DOHH2 (cell line): ENCODE results near the gene KCNQ1.

Experiments
- H3F3A ChIP-seq: fragments of 200-600 bp; sonication (generic), shearing (Covaris generic); 2 replicates; pipeline ENCODE4 v1.6.0; 2016; ENCODE audit warnings: antibody characterized with exemption, mild to moderate bottlenecking; ENCODE audit not compliant: control insufficient read depth, insufficient read depth
- H3K27ac ChIP-seq: fragments of 200-600 bp; sonication (generic); 2 replicates; pipeline ENCODE4 v1.5.1; 2014; ENCODE audit warnings: low read depth, mild to moderate bottlenecking, low read length, moderate library complexity
- H3K27me3 ChIP-seq: fragments of 200-600 bp; sonication (generic); 2 replicates; pipeline ENCODE4 v1.6.1; 2014; ENCODE audit warnings: mild to moderate bottlenecking, low read length, mixed read lengths; ENCODE audit not compliant: control insufficient read depth
- H3K36me3 ChIP-seq: fragments of 200-600 bp; sonication (generic); 2 replicates; pipeline ENCODE4 v1.6.1; 2014; ENCODE audit warnings: mild to moderate bottlenecking, low read length, moderate library complexity, mixed read lengths; ENCODE audit not compliant: control insufficient read depth
- H3K4me1 ChIP-seq: fragments of 200-600 bp; sonication (generic); 2 replicates; pipeline ENCODE4 v1.6.1; 2014; ENCODE audit warnings: mild to moderate bottlenecking, low read length, mixed read lengths; ENCODE audit not compliant: control insufficient read depth
- H3K4me2 ChIP-seq: fragments of 200-600 bp; sonication (generic); 2 replicates; pipeline ENCODE4 v1.6.0; 2014; ENCODE audit warnings: mild to moderate bottlenecking, low read length, moderate library complexity
- H3K4me3 ChIP-seq: fragments of 200-600 bp; sonication (generic); 2 replicates; pipeline ENCODE4 v1.5.1; 2014; ENCODE audit warnings: mild to moderate bottlenecking, low read length, mixed read lengths
- H3K79me2 ChIP-seq: fragments of 200-600 bp; sonication (generic); 2 replicates; pipeline ENCODE4 v1.6.1; 2014; ENCODE audit warnings: mild to moderate bottlenecking, low read length, mixed read lengths; ENCODE audit not compliant: control insufficient read depth
- H3K9me2 ChIP-seq: fragments of 200-600 bp; sonication (generic); replicated peaks from 2 replicates; pipeline ENCODE4 v1.6.1; 2014; ENCODE audit warnings: mild to moderate bottlenecking, low read length, mixed read lengths; ENCODE audit not compliant: control insufficient read depth
- H3K9me3 ChIP-seq: fragments of 200-600 bp; sonication (generic); 2 replicates; pipeline ENCODE4 v1.6.1; 2014; ENCODE audit warnings: antibody characterized with exemption, low read length, mixed read lengths; ENCODE audit not compliant: control insufficient read depth, insufficient read depth
- H4K20me1 ChIP-seq: fragments of 200-600 bp; sonication (generic); 2 replicates; pipeline ENCODE4 v1.6.0; 2014; ENCODE audit warnings: low read depth, mild to moderate bottlenecking, antibody characterized with exemption, low read length, moderate library complexity; ENCODE audit not compliant: control insufficient read depth, insufficient read depth
- EZH2phosphoT487 ChIP-seq: fragments of 200-600 bp; sonication (generic); IDR thresholded peaks from 2 replicates; pipeline ENCODE4 v1.6.1; 2017; ENCODE audit warnings: borderline replicate concordance, mild to moderate bottlenecking, antibody characterized with exemption, low read length, moderate library complexity, mixed read lengths
- TF ChIP-seq, protein P1 (sequence below): fragments of 200-600 bp; sonication (generic); IDR thresholded peaks from one replicate; pipeline ENCODE4 v1.5.1; 2014; ENCODE audit warnings: antibody characterized with exemption, mild to moderate bottlenecking, low read depth, low read length; ENCODE audit not compliant: poor library complexity, severe bottlenecking

The KCNQ1 gene

DNA sequence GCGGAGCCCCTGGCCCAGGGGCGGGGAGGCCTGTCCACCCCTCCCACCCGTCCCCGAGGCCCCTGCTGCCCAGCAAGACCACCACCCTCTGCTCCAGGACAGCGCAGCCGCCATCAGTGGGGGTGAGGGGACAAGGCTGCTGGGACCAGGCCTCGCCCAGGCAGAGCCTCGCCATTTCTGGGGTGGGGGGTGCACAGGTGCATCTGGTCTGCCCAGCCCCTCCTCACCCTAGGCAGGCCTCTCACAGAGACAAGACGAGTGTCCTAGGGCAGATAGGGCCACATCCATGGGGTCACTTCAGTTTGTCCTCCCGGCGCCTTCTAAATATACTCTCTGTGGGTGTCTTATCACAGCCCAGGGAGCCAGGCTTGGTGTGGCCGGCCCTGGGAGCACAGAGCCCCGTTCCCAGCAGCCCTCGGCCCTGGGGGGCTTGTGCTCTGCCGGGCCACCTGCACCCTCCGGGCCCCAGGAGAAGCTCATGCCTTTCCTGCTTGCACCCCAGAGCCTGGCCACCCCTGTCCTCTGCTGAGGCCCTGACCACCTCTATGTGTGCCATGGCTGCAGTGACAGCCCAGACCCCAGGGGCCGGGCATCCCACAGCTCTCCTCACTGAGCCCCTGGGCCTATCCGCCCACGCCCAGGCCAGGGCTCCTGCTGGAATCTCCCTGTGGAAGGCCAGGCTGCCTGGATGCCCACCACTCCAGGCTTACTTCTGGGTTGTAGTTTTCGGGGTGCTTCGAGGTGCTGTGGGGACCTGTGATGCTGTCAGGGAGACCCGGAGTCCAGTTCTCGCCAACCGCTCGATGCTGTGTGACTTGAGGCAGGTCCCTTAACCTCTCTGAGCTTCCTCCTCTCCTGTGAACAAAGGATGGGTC lies 70.8 kb downstream of the KCNQ1 start:
- no peaks in the 10 kb centered on the region for H3K9me2 ChIP-seq
- no peaks in the 10 kb centered on the region for H3K79me2 ChIP-seq
- H3K4me2 ChIP-seq: no peak overlapping the region
- H3K4me3 ChIP-seq: no peak overlapping the region
- H3K4me1 ChIP-seq: no peaks in the 10 kb centered on the region
- no peaks in the 10 kb centered on the region for H3K27me3 ChIP-seq
- H3K27ac ChIP-seq: no peak overlapping the region
- no peaks in the 10 kb centered on the region for H4K20me1 ChIP-seq
- H3F3A ChIP-seq: no peaks in the 10 kb centered on the region
- TF ChIP-seq EZH2phosphoT487: no peak
- TF ChIP-seq, protein P1, sequence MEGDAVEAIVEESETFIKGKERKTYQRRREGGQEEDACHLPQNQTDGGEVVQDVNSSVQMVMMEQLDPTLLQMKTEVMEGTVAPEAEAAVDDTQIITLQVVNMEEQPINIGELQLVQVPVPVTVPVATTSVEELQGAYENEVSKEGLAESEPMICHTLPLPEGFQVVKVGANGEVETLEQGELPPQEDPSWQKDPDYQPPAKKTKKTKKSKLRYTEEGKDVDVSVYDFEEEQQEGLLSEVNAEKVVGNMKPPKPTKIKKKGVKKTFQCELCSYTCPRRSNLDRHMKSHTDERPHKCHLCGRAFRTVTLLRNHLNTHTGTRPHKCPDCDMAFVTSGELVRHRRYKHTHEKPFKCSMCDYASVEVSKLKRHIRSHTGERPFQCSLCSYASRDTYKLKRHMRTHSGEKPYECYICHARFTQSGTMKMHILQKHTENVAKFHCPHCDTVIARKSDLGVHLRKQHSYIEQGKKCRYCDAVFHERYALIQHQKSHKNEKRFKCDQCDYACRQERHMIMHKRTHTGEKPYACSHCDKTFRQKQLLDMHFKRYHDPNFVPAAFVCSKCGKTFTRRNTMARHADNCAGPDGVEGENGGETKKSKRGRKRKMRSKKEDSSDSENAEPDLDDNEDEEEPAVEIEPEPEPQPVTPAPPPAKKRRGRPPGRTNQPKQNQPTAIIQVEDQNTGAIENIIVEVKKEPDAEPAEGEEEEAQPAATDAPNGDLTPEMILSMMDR: no peak
- H3K36me3 ChIP-seq: no peaks in the 10 kb centered on the region
- H3K9me3 ChIP-seq: no peaks in the 10 kb centered on the region

DNA sequence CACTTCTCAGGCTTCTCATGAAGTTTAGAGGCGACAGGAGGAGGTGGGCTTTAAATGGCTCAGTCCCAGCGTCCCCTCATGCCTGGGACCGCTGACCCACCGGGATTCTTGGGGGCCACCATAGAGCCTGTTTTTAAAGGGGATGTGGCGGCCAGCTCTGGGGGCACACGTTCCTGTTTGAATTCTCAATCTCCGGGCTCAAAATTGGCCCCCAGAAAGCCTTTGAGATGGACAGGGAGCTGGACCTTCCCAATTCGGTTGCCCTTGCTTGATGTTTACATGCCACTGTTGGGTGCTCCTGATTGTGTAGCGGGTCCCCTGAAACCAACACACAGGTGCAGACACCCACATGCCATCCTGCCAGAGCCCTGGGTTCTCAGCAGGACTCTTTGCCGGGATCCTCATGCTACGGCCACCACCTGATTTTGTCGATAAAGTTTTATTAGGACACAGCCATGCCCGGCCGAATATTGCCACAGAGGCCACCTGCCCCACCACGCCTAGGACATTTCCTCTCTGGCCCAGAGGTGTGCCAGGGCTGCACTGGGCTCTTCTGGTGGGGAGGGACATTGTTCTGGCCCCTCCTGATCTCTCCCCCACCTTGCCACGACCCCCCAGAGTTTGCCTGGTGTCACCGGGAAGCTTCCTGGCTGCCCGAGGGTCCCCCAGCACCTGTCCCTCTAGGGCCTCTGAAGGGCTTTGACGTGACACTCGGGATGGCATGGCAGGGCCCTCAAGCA lies 71.6 kb downstream of the KCNQ1 start:
- Histone ChIP-seq H3K9me2 (no peaks in the 10 kb centered on the region), H3K4me2 (no peak overlapping the region), H3K27me3 (no peaks in the 10 kb centered on the region)

DNA sequence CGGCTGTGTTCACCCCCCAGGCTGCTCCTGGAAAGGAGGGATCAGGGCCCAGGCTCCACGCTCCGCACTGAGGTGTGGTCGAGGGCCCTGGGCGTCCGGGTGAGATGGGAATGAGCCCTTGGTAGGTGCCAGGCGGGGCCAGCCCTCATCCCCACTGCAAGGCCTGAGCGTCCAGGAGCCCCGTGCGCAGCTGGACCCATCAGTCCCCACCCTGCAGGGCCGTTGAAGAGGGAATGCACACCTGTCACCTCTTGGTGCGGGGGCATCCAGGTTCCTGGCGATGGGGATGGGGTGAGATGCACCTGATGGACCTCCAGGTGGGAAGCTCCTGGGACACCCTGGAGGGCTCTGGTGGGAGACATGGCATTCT lies 72.2 kb downstream of the KCNQ1 start:
- TF ChIP-seq, protein P1: no peak
- no peak for TF ChIP-seq EZH2phosphoT487
- H3K9me2 ChIP-seq: no peaks in the 10 kb centered on the region
- no peak overlapping the region for H3K27ac ChIP-seq
- no peak overlapping the region for H3K4me2 ChIP-seq
- H3K4me1 ChIP-seq: no peaks in the 10 kb centered on the region
- no peaks in the 10 kb centered on the region for H3K36me3 ChIP-seq
- H3K4me3 ChIP-seq: no peak overlapping the region
- no peaks in the 10 kb centered on the region for H3K9me3 ChIP-seq
- H4K20me1 ChIP-seq: no peaks in the 10 kb centered on the region
- H3K79me2 ChIP-seq: no peaks in the 10 kb centered on the region
- no peaks in the 10 kb centered on the region for H3K27me3 ChIP-seq
- no peaks in the 10 kb centered on the region for H3F3A ChIP-seq

More for the DNA sequence above, 71.6 kb downstream of the KCNQ1 start:
- no peak overlapping the region for H3K27ac ChIP-seq
- H3F3A ChIP-seq: no peaks in the 10 kb centered on the region
- H3K79me2 ChIP-seq: no peaks in the 10 kb centered on the region
- H3K4me1 ChIP-seq: no peaks in the 10 kb centered on the region
- no peak overlapping the region for H3K4me3 ChIP-seq
- H3K9me3 ChIP-seq: no peaks in the 10 kb centered on the region
- no peaks in the 10 kb centered on the region for H4K20me1 ChIP-seq
- H3K36me3 ChIP-seq: no peaks in the 10 kb centered on the region
- no peak for TF ChIP-seq EZH2phosphoT487
- TF ChIP-seq, protein P1: no peak
